GM23248 (cell line): ENCODE measurements around the gene LIMA1.

ENCODE experiments used
- EZH2 ChIP-seq: fragments of 200-600 bp; sonication (generic); IDR thresholded peaks from 2 replicates; pipeline ENCODE4 v1.6.1; 2018; ENCODE audit warnings: antibody characterized with exemption, mild to moderate bottlenecking; ENCODE audit not compliant: insufficient read depth, poor library complexity, severe bottlenecking
- EZH2phosphoT487 ChIP-seq: fragments of 200-600 bp; sonication (generic); IDR thresholded peaks from 2 replicates; pipeline ENCODE4 v1.6.1; 2018; ENCODE audit warnings: antibody characterized with exemption, moderate library complexity, mild to moderate bottlenecking, low read depth; ENCODE audit not compliant: insufficient read depth

- no peak for TF ChIP-seq EZH2
- no peak for TF ChIP-seq EZH2phosphoT487
Observed at GRCh38 chr12:50213439-50213838, 69.9 kb downstream of the LIMA1 start.
